Stimulated activated CD8-positive, alpha-beta memory T cell treated with anti-CD3 and anti-CD28 coated beads, Interleukin-7, amount 100 ng/mL, for 4 hours (primary cell): ENCODE results near the gene KLHL26.

Source experiments
- DNase-seq, 2 donors: peaks; one replicate each; pipeline ENCODE4 v3.0.0-alpha.2; 2020; ENCODE audit warnings: low read depth in 2 of 2

Gene KLHL26

DNA sequence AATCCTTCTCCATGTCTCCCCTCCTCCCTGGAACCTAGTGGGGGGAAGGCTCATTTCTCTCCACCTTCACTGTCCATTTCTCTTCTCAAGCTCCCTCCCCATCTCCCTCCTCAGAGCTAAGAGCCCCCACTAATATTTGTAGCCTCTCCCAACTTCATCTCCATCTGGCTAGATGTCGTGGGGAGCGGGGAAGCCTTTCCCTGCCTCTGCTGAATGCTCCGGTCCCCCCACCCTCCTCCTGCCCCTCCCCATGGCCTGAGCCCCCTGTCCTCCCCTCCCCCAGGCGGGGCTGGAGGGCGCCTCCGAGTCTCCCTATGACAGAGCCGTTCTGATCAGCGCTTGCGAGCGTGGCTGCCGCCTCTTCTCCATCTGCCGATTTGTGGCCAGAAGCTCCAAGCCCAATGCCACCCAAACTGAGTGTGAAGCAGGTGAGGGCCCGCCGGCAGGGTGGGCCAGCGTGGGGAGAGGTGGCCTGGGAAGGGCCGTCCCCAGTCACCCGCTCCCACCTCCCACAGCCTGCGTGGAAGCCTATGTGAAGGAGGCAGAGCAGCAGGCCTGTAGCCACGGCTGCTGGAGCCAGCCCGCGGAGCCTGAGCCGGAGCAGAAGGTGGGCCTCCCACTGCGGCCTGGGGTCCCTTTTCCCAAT is 23.1 kb upstream of the KLHL26 start:
- no peak for DNase-seq

DNA sequence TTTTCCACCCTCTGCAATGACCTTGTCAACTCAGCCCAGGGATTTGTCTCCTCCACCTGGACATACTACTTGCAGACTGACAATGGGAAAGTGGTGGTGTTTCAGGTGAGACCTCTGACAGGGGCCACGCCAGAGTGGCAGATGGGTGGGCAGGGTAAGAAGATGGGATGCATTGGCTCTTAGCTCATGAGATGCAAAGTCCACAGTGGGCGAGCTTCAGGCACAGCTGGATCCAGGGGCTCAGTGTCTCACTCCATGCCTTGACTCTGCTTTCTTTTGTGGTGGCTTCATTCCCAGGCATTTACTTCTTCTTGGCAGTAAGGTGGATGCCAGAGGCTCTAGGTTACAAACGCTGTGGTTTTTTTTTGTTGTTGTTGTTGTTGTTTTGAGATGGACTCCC is 20.8 kb upstream of the KLHL26 start:
- DNase-seq: no peak

DNA sequence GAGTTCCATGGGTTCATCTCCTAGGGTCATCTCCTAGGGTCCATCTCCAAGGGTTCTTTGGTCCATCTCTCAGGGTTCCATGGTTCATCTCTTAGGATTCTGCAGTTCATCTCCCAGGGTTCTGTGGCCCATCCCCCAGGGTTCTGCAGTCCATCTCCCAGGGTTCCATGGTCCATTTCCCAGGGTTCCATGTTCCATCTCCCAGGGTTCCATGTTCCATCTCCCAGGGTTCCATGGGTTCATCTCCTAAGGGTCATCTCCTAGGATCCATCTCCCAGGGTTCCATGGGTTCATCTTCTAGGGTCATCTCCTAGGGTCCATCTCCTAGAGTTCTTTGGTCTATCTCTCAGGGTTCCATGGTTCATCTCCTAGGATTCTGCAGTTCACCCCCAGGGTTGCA is 19.3 kb upstream of the KLHL26 start:
- no peak for DNase-seq

DNA sequence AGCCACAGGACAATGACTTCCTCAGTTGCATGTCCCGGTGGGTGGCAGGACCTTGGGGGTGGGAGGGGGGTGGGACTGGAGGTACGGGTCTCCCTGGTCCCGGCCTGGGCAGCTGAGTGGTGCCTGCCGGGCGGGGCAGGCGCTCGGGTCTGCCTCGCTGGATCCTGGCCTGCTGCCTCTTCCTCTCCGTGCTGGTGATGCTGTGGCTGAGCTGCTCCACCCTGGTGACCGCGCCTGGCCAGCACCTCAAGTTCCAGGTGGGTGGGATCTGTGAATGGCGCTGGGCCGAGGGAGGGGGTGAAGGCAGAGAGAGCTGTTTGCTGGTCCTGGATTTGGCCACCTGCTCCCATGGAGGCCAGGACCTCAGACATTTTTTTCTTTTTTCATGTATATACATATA is 18.6 kb upstream of the KLHL26 start:
- DNase-seq: no peak

DNA sequence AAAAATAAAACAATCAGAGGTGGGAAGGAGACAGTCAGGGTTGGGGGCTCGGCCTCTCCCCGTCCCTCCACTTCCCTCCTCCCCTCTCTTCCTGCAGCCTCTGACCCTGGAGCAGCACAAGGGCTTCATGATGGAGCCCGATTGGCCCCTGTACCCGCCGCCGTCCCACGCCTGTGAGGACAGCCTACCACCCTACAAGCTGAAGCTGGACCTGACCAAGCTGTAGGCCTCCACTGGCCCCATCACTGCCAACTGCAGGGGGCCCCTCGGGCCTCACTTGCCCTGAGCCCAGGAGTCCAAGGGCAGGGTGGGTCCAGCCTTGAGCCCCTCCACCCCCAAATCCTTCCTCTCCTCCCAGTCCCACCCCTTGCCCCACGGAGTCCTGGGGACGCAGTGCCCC is 16.5 kb upstream of the KLHL26 start:
- no peak for DNase-seq

DNA sequence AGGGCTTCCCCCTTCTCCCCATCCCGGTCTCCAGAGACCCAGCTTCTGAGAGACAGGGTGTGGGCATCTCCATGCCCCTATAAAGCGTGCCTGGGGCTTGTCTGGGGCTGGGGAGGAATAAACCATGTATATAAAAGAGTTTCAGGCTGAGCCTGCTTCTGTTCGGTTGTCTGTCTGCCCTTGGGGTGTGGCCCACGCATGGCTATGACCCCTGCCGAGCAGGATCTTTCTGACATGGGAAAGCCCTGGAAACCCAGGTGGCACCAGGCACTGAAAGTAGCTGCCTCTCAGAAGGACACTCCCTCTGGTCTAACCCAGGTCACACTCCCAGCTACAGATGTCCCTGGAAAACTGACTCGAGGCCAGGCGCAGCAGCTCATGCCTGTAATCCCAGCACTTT is 15.9 kb upstream of the KLHL26 start:
- DNase-seq: no peak

DNA sequence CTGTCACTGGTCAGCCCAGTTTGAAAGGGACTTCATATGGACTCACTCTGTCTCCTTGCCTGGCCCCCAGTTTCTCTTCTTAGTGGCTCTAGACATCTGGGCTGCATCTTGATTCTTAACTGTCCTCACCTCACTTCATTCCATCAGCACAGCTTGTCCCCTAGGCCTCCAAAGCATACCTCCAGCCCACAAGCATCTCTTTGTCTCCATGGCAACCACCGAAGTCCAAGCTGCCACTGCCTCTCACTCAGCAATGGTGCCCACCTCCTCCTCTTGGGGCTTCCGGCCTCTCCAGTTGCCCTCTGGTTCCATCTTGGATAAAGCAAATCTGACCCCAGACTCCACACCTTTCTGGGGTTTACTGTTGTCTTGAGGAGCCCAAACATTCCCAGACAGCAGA is 9.9 kb upstream of the KLHL26 start:
- DNase-seq: no peak

DNA sequence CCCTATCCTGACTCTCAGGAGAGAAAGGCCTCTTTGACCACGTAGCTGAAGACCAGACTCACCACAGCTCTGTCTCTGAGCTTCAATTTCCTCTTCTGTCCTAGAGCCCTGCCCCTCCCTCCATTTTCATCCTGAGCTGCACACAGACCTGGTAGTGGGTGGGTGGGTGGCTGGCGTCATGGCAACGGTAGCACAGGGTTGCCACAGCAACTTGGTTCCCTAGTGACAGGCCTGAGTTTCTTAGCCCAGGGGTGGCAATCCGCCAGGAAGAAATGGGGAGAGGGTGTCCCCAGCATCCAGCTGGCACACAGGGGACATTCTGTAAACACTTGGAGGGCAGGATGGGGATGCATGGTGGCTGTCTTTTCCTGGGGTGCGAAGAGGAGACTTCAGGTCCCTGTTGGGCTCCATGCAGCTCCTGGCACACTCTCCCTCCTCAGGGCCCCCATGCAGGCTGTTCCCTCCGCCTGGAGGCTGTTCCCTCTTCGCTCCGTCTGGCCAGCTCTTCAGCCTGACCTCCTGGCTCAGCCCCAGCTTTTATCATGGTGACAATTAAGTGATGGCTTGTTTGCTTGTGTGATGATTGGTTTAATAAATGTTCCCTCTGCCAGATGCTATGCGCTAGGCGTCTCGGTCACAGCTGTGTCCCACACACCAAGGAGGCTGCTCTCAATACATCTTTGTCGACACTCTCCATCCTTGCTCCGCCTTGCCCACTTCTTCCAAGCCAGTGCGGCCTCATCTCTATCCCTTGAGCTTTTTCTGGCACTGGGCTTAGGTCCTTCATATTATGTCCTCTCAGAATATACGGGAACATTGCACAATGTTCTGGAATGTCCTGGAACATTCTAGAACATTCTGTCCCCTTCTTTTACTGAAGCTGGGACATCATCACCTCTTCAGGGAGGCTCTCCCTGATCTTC is 7.4 kb upstream of the KLHL26 start:
- DNase-seq: no peak

DNA sequence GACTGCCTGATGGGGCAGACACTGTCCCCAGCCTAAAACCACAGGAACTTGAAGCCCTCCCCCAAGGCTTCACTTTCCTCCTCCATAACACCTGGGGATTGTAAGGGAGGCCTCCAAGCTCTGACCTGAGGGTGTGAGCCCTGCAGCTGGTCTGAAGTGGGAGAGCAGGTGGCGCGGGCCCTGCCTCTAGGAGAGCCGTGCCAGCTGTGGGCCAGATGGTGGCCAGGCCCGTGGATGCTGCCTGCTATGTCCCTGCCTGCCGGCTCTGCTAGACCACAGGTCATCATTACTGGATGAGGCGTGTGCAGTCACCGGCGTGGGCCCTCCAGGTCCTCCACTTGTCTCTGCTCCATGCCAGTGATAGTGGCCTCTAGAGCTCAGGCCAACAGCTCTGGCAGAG is 3.5 kb upstream of the KLHL26 start:
- no peak for DNase-seq

DNA sequence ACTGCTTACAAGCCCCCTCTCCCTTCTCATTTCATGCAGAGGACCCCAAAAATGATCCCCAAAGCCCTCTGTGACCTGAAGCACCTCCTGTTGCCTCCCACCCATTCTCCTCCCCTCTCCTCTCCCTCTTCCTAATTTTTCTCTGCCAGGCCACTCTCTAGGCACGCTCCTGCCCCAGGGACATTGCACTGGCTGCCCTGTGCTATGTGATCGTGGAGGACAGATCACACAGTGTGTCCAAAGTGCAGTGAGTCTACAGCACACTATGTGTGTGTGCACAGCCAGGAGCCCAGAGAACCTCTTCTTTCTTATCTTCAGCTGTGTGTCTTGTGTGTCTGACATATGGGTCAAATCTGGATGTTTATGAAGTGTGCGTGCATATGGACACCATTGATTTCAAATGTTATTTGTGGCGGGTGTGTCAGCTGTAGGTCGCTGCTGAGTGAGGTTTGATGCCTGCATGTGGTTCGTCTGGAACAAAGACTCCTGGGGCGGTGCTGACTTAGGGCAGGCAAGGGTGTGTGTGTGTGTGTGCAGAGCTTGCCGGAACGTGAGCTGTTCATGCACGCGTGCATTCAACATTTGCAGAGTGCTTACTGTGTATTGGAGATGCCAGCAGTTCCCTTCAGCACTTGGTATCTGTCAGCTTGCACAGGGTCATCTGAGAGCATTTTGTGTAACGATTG is 2.1 kb upstream of the KLHL26 start:
- DNase-seq: no peak

DNA sequence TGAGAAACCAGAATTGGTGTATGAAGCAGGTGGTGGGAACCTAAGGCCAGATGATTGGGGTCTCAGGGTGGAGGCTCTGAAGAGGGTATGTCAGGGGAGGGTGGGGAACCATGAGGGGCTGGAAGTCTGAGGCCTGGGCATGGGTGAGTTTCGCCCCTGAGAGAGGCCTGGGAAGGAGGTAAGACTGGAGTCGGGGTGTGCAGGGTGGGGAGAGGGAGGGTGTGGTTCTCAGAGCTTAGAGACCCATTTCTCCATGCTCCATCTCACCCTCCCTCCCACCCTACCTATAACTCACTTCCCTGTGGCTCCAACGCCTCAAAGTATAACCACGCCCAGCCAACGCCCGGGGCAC is 1.0 kb upstream of the KLHL26 start:
- DNase-seq: no peak

DNA sequence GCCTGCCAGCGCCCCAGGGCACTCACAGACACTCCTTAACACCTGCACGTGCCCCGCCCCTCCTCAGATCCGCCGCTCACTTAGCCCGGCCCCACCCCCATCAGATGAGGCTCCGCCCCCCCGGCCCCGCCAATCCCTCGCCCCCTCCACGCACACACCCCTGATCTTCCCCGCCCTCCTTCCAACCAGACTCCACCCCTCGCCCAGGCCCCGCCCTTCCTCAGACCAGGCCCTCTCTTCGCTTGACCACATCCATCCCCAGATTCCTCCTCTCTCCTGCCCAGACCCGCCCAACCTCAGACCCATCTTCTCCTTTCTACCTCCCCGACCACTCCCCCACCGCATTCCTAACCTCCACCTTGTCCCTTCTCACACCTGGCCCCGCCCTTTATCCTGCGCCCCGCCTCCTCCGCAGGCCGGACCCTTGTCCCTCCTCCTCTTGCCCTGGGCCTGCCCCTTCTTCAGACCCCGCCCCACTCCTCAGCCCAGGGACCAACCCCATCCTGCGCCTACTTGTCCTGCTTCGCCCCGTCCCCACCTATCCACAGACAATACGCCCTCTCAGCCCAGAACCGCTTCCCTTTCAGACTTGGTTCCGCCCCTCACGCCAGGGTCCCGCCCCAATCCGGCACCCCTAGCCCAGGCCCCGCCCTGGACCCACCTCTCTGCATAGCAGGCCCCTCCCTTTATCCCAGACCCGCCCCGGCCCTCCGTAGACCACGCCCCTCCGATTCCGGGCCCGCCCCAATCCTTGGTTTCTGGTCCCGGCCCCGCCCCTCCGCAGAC is 452 bp upstream of the KLHL26 start:
- peak; percentile 95 to 98 for DNase-seq

DNA sequence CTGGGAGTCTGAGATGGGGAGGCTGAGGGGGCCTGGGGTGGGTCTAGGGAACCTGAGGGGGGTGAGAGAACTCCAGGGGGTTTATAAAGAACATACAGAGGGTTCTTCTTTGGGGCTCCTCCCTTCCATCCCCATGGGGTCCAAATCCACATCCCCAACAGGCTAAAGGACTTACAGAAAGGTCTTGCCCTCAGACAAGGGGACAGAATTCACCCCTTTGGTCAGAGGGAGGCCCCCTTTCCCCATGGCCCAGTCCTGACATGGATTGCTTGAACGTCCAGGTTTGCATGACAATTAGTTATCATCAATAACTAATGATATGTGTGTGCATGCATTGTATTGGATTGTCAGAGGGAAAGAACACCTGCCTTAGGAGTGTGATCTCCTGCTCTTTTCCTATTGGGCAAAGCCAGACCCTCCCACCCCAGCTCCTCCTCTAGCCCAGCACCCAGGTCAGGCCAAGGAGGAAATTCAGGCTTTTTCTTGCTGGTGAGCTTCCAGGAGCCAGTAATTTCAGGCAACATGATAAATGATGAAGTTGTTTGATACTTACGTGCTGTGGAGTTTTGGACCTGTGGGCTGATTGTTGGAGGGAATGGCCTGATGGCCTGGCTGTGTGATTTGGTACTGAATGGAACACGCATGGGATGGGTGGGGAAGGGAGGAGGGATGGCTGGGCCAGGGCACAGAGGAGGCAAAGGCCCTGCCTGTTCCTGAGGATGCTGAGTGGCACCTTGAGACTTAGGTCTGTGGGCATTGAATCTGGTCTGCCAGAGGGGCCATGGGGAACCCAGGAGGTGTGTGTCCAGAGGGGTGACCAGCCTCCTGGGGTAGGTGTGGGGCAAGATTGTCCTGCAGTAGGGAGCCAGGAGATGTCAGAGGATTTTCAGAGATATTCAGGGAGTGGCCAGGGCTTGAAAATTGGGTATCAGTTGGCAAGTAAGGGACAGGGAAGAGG is 1.1 kb downstream of the KLHL26 start:
- DNase-seq: no peak

DNA sequence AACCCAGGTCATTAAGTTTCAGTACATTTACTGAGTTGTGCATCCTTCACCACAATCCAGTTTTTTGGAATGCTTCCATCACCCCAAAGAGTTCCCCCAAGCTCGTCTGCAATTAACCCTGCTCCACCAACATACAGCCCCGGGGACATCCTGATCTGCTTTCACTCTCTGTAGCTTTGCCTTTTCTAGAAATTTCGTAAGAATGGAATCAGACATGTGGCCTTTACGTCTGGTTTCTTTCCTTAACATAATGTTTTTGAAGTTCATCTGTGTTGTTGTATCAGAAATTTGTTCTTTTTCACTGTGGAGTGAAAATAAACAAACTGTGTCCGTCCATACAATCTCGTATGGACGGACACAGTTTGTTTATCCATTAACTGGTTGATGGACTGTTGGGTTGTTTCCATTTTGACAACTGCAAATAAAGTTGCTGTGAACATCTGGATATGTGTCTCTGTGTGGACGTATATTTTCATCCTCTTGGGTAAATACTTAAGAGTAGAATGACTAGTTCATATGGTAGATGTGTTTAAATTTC is 2.9 kb downstream of the KLHL26 start:
- no peak for DNase-seq

DNA sequence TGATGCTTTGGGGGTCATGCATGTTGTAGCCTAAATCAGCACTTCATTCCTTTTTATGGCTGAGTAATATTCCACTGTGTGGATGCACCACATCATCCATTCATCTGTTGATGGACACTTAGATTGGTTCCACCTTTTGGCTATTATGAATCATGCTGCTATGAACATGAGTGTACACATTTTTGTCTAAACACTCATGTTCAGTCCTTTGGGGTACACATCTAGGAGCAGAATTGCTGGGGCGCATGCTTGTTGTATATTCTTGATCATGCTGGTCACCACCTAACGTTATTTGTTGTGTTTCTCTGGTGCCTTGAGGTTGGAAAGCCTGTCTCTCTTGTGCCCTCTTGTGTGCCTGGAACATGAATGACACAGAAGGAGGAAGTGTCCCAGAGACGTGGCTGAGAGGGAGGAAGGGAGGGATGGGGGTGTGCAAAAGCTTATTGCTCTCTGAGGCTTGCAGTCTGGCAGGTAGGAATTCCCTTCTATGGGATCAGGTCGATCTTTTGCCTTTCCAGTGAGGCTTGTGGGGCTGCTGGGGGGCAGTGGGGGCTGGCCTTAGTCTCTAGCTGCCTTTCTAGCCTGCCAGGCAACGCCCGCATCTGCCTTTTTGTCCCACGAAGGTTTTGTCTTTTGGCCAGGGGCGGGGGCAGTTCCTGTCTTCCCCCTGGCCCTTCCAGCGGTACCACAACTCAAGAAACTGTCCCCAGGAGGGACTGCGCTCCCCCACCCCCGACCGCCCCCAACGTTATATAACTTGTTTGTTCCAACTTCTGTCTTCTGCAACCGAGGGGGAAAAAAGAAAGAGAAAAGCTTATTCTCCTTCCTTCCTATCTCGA is 7.6 kb downstream of the KLHL26 start:
- no peak for DNase-seq

DNA sequence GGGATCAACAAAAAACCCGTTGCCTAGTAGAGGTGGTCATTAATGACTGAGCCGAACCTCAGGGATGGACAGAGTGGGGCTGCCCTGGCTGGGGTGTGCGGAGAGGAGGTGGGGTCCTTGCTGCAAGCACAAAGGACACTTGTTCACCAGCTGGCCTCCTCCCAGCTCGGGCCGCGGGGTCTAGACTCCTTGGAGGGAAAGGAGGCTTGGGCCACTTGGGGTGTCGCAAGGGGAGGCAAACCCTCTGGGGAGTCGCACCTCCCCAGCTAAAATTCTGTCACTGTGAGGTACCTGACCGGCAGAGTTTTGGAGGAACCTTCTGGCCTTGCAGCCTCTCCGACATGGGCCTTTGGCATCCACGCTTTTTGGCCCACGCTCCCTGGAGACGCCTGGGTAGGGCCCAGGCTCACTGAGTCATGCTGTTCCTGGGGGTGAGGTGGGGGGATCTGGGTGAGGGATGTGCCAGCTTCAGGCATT is 8.2 kb downstream of the KLHL26 start:
- DNase-seq: no peak

DNA sequence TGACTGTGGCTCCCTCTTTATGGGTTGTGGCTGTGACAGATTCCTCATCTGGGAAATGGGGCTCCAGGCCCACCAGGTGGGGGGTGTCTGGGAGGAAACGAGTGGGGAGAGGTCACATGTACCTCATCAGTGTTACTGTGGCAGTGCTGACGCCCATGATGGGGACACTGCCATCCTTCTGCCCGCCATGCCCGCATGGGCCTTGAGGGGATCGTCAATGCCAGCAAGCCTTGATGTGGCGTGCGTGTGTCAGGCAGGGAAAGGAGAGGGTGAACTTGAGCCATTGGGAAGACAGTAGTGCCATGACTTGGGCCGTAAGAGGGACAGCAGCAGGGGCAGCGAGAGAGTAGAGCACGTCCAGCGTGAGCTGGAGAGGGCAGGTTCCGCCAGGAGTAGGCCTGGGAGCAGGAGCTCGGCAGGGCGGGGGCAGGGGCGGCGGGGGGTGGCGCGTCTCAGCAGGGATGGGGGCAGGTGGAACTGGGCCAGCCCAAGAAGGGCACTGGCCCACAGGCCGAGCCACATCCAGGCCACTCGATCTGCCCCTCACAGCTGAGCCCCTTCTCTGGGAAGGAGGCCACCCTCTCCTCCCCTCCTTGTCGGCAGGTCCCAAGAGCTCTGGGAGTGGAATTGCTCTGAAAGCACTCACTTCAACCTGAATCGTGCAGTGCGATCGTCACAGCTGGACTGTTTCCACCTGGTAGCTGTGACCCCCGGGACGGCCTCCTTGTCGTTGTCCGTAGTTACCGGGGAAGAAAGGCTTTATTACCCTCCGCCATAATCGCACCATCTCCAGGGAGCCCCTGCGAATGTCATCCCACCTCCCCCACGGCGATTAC is 9.9 kb downstream of the KLHL26 start:
- DNase-seq: no peak

DNA sequence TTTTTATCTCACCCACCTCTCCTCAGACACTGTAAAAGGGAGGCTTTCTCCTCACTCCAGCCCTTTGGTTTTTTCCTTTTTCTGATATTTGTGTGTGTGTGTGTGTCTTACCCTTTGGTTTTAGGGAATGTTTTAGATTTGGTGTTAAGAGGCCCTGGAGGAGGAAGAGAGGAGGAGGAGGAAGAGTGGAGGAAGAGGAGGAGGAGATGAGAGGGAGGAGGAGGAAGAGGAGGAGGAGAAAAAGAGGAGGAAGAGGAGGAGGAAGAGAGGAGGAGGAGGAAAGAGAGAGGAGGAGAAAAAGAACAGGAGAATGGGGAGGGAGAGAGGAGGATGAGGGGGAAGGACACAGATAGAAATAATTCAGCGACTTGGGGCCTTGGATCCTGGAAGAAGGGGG is 10.5 kb downstream of the KLHL26 start:
- DNase-seq: no peak

DNA sequence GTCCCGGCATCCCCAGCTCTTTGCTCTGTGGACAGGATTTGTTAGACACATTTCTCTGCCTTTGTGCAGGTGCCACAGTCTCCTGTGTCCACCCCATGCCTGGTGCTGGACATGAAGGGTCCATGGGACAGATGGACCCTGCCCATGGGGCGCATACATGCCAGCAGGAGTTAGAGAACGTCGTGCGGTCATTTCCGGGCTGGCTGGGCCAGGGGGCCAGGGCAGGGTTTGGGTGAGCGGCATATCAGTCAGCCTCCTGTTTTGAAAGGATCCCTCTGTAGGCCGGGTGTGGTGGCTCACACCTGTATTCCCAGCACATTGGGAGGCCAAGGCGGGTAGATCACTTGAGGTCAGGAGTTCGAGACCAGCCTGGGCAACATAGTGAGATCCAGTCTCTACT is 11.0 kb downstream of the KLHL26 start:
- no peak for DNase-seq
